ENCODE data around the gene ANO2.

Gene ANO2

GRCh38 chr12:5908251-5908650, 36.8 kb downstream of the ANO2 start:
- TF ChIP-seq, protein P1, sequence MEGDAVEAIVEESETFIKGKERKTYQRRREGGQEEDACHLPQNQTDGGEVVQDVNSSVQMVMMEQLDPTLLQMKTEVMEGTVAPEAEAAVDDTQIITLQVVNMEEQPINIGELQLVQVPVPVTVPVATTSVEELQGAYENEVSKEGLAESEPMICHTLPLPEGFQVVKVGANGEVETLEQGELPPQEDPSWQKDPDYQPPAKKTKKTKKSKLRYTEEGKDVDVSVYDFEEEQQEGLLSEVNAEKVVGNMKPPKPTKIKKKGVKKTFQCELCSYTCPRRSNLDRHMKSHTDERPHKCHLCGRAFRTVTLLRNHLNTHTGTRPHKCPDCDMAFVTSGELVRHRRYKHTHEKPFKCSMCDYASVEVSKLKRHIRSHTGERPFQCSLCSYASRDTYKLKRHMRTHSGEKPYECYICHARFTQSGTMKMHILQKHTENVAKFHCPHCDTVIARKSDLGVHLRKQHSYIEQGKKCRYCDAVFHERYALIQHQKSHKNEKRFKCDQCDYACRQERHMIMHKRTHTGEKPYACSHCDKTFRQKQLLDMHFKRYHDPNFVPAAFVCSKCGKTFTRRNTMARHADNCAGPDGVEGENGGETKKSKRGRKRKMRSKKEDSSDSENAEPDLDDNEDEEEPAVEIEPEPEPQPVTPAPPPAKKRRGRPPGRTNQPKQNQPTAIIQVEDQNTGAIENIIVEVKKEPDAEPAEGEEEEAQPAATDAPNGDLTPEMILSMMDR (IDR thresholded peaks at IDR 0.05; ENCODE audit: insufficient read depth, low read length, poor library complexity, severe bottlenecking): no peak
- H3K36me3 ChIP-seq (ENCODE audit: control insufficient read depth, insufficient read depth, low read length): no peaks in the 10 kb centered on the region
- H3K27me3 ChIP-seq (replicated peaks; ENCODE audit: control insufficient read depth, insufficient read depth, low read length): no peaks in the 10 kb centered on the region; the same call in 1 of the 2 replicates
- H3K4me3 ChIP-seq (replicated peaks; ENCODE audit: low read depth, low read length): no peak overlapping the region
- no peak for DNase-seq (ENCODE audit: extremely low read depth, insufficient read length)

DNA sequence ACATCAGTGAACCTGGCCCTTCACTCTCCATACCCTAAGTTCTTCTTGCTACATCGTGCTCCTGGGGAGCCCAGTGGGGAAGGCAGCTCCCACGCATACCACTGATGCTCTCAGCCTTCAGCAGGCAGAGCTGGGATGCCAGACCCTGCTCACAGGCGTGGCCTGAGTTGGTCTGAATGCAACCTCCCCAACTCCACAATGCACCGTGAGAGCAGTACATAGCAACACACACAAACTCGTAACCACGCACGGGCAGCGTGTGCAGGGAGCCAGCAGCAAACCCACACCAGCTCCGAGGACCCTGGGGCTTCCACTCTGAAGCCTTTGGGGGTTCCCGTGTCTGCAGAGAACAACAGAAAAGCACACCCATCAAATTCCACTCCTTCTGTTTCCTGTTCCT, 37.3 kb downstream of the ANO2 start:
- DNase-seq (ENCODE audit: extremely low read depth, insufficient read length): no peak
- no peak overlapping the region for H3K4me3 ChIP-seq (replicated peaks; ENCODE audit: low read depth, low read length)
- no peaks in the 10 kb centered on the region; the same call in 1 of the 2 replicates for H3K27me3 ChIP-seq (replicated peaks; ENCODE audit: control insufficient read depth, insufficient read depth, low read length)
- H3K36me3 ChIP-seq (ENCODE audit: control insufficient read depth, insufficient read depth, low read length): no peaks in the 10 kb centered on the region
- TF ChIP-seq, protein P1 (IDR thresholded peaks at IDR 0.05; ENCODE audit: insufficient read depth, low read length, poor library complexity, severe bottlenecking): no peak

- TF ChIP-seq, protein P1 (IDR thresholded peaks at IDR 0.05; ENCODE audit: insufficient read depth, low read length, poor library complexity, severe bottlenecking): no peak
- DNase-seq (ENCODE audit: extremely low read depth, insufficient read length): no peak
- Histone ChIP-seq H3K36me3 (ENCODE audit: control insufficient read depth, insufficient read depth, low read length) (no peaks in the 10 kb centered on the region), H3K4me3 (replicated peaks; ENCODE audit: low read depth, low read length) (no peak overlapping the region), H3K27me3 (replicated peaks; ENCODE audit: control insufficient read depth, insufficient read depth, low read length) (no peaks in the 10 kb centered on the region; the same call in 1 of the 2 replicates)
Measured at GRCh38 chr12:5905757-5906156, 39.3 kb downstream of the ANO2 start.

- TF ChIP-seq, protein P1 (IDR thresholded peaks at IDR 0.05; ENCODE audit: insufficient read depth, low read length, poor library complexity, severe bottlenecking): no peak
- no peak for DNase-seq (ENCODE audit: extremely low read depth, insufficient read length)
- H3K27me3 ChIP-seq (replicated peaks; ENCODE audit: control insufficient read depth, insufficient read depth, low read length): no peaks in the 10 kb centered on the region; the same call in 1 of the 2 replicates
- no peaks in the 10 kb centered on the region for H3K36me3 ChIP-seq (ENCODE audit: control insufficient read depth, insufficient read depth, low read length)
- H3K4me3 ChIP-seq (replicated peaks; ENCODE audit: low read depth, low read length): no peak overlapping the region
Measured at GRCh38 chr12:5904969-5905368, 40.1 kb downstream of the ANO2 start.

- H3K36me3 ChIP-seq (ENCODE audit: control insufficient read depth, insufficient read depth, low read length): no peaks in the 10 kb centered on the region
- no peak overlapping the region for H3K4me3 ChIP-seq (replicated peaks; ENCODE audit: low read depth, low read length)
- TF ChIP-seq, protein P1 (IDR thresholded peaks at IDR 0.05; ENCODE audit: insufficient read depth, low read length, poor library complexity, severe bottlenecking): no peak
- H3K27me3 ChIP-seq (replicated peaks; ENCODE audit: control insufficient read depth, insufficient read depth, low read length): no peaks in the 10 kb centered on the region; the same call in 1 of the 2 replicates
- no peak for DNase-seq (ENCODE audit: extremely low read depth, insufficient read length)
Measured at GRCh38 chr12:5904441-5904840, 40.6 kb downstream of the ANO2 start.

DNA sequence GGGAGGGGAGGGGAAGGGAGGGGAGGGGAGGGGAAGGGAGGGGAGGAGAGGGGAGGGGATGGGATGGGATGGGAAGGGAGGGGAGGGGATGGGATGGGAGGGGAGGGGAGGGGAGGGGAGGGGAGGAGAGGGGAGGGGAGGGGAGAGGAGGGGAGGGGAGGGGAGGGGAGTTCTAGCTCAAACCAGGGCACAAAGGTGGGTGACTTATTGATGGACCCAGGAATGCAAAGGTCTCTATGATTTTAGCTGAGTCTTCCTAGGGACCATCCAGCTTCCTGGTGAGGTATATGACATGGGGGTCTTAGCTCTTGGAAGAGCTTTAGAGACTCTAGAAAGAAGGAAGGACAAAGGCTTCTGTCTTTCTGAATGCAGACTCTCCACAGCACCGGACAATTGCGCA, 42.3 kb downstream of the ANO2 start:
- Histone ChIP-seq H3K27me3 (replicated peaks; ENCODE audit: control insufficient read depth, insufficient read depth, low read length) (no peaks in the 10 kb centered on the region; the same call in 1 of the 2 replicates), H3K36me3 (ENCODE audit: control insufficient read depth, insufficient read depth, low read length) (no peaks in the 10 kb centered on the region), H3K4me3 (replicated peaks; ENCODE audit: low read depth, low read length) (no peak overlapping the region)
- TF ChIP-seq, protein P1 (IDR thresholded peaks at IDR 0.05; ENCODE audit: insufficient read depth, low read length, poor library complexity, severe bottlenecking): no peak
- DNase-seq (ENCODE audit: extremely low read depth, insufficient read length): no peak

All from GM06990 (cell line).